HG03175 (cell line): ENCODE measurements around the gene CCDC197.

Experiments
- ATAC-seq: cut with Tn5 transposase; IDR thresholded peaks from one replicate; pipeline ENCODE4 v1.9.1; 2021; ENCODE audit warnings: mild to moderate bottlenecking, moderate library complexity; ENCODE audit not compliant: unreplicated experiment

The CCDC197 gene

DNA sequence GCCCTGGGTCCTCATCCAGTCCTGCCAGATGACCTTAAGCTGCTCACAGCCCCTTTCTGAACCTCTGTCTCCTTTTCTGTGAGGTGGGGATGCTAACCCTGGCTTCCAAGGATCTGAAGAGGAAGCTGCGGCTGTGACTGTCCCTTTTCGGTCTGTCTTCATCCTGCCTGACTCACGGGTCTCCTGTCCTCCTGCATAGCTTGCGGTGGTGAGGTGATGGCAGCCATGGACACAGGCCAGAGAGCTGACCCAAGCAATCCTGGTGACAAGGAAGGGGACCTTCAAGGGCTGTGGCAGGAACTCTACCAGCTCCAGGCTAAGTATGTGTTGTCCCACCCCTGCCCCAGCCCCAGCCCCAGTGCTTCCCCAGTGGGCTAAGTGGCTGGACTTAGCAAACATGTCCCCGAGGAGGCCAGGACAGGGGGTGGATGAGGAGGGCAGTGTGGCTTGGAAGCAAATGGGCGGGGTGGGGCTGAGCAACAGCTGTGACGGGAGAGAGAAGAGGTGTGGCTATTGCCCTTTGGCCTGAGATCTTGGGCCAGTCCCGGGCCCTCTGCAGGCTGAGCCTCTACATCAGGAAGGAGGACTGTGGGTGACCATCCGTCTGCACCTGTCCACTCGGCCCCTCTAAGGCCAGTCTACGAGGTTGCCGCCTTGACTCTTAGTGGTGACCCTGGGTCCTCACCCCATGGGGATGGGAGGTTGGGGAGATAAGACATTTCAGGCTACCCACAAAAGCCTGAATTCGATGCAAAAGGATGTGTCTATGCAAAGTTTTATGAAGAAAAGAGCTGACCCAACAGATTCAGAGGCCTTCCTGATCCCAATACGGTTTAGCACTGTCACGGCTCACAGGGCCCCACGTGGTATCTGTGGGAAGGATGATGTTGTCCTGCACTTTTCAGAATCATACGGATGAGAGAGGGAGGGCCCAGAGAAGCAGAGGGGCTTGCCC, 1.1 kb downstream of the CCDC197 start:
- no peak for ATAC-seq

DNA sequence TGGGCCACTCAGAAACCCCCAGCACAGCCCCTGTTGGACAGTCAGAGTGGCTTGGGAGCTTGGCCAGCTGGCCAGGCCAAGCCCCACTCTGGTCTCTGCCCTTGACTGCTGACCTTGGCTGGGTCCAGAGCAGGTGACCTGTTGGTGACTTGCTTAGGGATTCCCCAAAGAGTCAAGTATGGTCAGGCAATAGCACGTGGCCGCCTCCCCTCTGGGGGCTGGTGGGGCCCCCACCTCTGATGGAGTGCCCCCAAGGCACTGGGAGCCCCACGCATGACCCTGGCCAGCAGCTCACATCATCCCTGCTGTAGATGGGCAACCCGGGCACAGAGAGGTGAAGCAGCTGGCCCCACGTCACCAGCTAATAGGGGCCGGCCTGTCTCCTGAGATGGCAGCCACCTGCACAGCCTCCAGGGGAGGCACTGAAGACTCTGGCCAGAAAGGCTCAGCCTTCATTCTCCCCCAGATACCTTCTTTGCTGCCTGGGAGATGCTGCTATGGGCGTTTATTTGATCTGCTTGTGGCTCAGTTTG, 1.8 kb downstream of the CCDC197 start:
- no peak for ATAC-seq

DNA sequence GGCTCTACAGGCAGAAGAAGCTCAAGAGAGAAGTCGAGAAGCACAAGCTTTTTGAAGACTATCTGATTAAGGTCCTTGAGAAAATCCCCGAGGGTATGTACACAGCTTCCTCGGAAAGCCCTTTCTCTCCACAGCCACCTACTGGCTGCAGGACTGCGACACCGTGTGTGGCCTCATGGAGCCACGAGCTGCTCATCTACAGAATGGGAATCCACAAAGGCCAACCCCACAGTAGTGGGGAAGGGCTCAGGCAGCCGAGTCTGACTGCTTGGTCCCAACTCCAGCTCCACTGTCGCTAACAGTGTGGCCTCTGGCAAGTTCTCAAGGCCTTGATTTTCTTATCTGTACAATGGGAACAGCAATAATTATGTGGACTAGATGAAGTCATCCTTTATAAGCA, 2.5 kb downstream of the CCDC197 start:
- no peak for ATAC-seq

DNA sequence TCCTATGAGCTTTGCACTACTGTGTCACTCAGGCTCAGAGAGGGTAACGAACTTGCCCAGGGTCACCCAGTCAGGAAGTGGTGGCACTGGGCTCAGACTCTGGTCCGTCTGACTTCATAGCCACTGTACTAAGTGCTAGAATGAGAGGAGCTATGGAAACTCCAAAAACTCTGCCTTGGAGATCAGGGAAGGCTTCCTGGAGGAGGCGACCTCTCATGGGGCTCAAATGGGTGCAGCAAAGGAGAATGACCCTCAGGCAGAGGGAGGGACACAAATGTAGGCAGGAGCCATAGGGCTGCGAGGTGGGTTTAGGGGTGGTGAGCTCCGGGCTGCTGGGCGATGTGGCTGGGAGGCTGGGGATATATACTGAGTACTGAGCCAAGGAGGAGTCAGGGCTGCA, 3.2 kb downstream of the CCDC197 start:
- no peak for ATAC-seq

DNA sequence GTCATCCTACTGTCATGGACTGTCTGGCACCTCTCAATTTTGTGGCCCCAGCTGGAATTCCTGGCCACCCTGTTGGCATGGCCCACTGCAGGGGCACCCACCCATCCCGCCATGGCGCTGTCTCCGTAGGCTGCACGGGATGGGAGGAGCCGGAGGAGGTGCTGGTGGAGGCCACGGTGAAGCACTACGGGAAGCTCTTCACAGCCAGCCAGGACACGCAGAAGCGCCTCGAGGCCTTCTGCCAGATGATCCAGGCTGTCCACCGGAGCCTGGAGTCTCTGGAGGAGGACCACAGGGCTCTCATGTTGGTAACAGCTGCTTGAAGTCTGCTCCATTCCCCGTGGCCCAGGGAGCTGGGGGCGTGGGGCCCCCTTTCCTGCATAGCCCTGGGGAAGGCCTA, 3.9 kb downstream of the CCDC197 start:
- ATAC-seq, result no peak

DNA sequence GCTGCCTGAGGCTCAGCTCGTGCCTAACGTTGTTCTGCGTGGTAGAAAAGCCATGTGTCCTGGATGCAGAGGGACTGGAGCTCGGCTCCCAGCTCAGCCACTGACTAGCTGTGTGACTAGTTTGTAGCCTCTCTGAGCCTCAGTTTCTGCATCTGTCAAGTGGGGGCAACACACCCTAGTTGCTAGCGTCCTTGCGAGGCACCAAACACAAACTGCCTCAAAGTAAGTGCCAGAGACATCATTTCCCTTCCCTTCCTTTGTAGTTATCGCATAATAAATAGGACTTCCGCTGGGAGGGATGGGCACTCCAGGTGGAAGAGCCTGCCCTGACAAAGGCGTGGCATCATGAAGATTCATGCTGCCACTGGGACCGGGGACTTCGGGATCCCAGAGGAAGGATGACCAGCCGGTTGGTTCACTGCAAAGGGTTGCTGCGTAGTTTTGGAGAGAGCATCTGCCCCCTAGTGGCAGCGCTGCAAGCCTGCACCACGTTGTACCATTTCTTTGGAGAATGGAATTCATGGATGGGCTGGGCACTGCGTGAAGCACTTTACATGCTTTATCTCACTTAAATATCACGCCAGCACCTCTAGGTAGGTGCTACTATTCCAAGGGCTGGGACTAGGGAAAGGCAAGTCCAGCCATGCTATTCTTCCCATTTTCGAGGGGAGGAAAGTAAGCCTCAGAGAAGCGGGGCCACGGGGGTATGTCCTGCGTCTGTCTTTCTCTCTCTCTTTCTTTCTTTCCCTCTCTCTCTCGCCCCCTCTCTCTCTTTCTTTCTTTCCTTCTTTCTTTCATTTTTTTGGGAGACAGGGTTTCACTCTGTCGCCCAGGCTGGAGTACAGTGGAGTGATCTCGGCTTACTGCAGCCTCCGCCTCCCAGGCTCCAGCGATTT, 4.6 kb downstream of the CCDC197 start:
- ATAC-seq, result peak; percentile 59

DNA sequence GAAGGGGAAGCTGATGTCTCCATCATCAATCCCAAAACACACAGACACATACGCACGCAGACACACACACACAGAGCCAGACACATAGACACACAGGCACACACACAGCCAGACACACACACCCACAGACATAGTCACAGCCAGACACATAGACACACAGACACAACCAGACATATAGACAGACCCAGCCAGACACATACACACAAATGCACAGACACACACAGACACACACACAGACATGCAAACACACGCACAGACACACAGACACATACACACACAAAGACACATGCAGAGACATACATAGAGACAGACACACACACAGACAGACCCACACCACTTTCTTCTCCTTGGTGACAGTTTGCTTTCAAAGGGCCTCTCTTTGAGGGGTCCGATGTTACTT, 6.3 kb downstream of the CCDC197 start:
- ATAC-seq, result no peak

DNA sequence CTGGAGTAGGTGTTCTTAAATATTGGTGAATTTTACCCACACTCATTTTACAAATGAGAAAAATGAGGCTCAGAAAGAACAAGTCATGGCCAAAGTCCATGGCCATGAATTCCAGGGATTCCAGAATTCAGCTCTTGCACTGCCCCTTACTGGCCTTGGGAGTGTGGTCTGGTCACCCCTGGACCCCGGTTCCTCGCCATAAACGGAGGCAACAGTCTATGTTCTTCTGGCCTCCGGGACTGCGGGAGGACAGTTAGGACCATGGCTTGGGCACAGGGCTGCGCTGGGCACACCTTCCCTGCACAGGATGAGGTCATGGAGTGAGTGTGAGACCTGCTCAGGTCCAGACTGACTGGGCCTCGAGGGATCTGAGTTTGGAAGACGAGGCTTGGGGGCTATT, 6.9 kb downstream of the CCDC197 start:
- no peak for ATAC-seq

DNA sequence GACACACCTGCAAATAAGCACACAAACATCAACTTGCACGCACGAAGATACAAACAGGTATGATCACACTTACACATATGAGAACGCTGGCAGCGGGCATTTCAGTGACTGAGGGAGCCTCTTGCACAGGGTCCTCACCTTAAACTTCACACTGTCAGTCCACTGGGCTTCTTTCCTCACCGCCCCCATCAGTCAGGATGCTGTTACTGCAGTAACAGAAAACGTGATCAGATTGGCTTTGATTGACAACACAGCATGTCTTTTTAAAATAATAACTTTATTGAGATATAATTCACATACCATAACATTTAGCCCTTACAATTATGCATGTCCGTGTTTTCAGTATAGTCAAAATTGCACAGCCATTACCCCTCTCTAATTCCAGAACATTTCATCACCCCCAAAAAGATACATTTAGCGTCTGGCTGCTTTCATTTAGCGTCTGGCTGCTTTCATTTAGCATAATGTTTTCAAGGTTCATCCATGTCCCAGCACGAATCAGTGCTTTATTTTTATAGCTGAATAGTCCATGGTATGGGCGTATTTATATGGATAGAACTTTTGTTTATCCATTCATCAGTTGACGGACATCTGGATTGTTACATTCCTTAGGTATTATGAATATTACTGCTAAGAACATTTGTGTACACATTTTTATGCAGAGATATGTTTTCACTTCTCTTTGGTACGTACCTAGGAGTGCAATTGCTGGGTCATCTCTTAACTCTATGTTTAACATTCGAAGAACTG, 8.4 kb downstream of the CCDC197 start:
- ATAC-seq, result no peak

DNA sequence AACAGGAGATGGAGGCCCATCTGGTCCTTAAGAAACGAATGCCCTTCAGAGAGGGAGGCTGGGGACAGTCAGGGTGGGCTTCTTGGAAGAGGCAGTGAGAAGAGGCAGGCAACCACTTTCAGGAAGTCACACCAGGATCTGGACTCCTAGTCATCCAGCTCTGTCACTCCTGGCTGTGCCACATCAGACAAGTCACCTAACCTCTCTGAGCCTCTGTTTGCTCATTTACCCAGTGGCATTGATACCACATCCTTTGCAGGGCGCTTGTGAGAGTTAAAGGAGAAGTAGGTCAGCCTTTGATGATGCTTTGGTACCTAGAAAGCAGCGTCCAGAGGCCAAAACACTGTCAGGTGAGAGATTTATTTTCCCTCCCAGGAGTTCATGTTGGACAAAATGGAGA, 11.1 kb downstream of the CCDC197 start:
- no peak for ATAC-seq

DNA sequence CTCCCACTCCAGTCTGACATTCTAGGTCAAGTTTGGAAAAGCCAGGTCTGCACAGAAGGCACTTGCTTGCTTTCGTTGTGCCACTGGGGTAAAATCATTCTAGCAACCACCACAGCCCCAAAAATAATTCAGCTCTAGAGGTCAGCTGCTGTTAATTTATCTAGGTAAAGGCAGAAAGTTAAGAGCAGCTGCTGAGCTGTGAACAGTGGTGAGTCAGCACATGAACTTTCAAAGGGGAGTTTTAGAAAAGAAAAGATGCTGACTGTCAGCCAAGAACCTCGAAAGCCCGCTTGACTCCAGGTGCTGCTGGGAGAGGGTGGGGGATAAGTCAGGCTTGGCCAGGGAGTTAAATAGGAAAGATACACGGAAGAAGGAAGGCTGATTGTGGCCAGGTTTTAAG, 12.7 kb downstream of the CCDC197 start:
- ATAC-seq, result peak; percentile 45

DNA sequence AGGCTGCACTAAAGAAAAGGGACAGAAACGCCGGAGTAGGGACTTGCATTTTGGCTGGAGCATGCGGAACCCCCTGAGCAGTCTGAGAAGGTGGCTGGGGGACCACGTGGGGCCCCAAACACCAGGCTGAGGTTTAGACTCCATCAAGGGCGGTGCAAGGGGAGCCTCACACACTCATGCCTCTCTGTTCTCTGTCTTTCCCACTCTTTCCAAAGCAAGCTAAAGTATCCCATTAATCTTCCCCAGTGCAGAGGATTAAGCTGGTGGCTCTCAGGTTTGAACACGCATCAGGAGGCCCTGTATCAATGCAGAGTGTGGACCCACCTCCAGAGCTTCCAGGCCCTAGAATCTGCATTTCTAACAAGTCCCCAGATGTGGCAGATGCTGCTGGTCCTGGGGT, 13.5 kb downstream of the CCDC197 start:
- no peak for ATAC-seq

DNA sequence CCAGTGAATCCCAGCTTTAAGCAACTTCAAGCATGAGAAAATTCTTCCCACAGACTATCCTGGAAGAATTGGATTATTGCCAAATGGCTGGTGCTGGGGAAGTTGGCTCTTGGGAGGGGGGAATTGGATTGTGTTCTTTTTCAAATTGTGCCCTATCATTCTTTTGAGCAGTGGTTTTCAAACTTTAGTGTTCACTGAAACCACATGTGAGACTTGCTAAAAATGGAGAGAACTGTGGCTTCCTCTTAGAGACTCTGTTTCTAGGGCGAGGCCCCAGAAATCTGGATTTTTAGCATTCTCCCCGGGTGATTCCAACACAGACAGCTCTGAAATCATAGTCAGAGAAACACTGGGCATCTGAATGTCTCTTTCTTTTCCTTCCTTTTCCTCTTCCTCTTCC, 14.7 kb downstream of the CCDC197 start:
- no peak for ATAC-seq

DNA sequence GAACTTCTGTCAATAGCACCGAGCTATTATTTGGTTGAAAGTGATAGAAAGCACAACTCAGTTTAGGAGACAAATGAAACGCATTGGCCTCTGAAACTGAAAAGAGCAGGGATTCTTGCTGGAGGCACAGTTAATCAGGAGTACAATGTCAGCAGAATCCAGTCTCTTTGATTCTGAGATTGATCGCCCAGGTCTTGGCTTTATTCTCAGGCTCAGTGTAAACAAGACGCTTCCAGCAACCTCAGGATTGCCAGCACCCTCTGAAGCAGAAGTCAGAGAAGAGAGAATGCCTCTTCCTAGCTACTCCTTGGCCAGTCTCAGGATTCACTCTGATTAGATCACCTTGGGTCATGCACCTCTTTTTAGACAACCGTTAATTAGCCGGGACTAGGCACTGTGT, 17.3 kb downstream of the CCDC197 start:
- no peak for ATAC-seq

DNA sequence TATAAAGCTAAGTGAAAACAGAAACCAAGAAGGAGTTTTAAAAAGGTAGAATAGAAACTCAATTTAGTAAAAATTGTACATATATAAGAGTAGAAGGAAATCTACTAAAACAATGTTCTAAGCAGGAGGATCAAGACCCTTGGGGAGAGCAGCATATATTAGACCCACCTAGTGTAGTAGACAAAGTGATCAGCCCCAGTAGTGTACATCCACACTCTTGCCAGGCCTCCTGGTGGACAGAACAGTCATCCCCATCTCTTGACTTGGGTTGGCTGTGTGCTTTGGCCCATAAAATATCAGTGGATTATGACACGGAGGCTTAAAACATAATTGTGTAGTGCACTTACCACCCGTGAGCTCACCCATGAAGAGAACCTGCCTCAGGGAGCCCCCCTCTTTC, 18.1 kb downstream of the CCDC197 start:
- ATAC-seq, result no peak

DNA sequence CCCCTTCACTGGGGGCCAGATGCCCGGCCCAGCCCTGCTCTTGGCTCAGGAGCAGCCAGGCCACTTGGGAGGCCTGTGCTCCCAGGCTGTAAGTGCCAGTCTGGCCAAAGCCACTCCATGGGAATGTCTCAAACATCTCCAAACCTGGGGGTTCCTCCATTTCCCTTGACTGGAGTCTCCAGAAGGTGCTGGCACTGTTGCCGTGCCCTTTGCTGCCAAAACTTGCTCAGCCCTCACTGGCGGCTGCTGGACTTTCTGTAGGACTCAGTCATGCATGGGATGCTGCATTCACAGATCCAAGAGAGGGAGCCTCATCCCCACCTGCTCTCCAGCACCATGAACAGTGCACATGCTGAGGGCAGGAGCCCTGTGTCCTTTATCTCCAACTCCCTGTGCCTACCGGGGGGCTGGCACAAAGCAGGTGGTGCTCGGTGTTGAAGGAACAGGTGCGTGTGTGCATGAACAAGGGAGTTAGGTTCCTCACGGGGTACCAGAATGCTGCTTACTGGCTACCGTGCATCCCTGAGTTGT, 19.4 kb downstream of the CCDC197 start:
- no peak for ATAC-seq

DNA sequence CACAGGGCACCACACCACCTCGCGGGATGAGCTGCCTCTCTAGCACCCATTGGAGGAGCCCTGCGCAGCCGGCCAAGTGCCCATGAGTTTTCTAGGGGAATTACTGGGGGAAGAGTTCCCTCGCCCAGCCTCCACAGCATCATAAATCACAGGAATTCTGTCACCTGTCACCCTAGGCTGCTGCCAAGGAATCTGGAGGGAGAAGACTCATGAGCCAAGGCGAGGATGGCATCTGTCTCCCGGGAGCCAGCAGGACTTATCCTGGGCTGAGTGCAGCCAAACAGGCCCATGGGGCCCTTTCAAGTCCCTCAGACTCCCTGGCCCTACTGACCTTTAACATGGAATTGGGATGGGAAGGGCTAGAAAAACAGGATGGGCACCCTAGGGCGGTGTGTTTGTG, 21.2 kb downstream of the CCDC197 start:
- no peak for ATAC-seq

DNA sequence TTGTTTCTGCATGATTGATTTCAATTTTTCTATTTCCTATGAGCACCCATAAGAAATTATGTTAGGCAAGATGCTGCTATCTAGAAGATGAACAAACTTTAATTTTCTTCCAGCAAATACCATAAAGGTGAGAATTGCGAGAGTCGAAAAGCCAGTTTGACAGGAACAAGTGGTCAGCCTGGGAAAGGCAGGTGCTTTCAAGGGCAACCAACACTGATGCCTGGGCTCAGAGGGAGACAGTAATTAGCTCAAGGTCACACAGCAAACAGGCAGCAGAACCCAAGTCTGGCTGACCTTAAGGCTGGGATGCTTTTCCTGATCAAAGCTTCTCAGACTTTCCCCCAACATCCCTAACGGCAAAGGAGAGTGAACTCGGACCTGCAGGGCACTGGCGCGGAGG, 22.2 kb downstream of the CCDC197 start:
- ATAC-seq, result no peak

DNA sequence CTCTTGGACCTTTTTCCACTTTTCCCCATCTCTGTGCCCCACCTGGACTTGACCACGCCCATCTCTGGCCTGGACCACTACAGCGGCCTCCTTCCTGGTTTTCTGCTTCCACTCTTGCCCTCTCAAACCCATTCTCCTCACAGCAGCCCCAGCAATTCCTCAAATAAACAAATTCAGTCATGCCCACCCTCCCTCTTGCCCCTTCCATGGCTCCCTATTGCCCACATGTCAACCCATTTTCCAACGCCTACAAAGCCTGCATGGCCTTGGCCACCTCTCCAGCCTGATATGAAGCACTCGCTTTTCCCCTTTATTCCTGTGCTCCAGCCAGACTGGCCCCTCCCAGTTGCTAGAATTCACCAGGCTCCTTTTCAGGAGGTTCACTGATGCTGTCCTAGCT, 23.2 kb downstream of the CCDC197 start:
- no peak for ATAC-seq

DNA sequence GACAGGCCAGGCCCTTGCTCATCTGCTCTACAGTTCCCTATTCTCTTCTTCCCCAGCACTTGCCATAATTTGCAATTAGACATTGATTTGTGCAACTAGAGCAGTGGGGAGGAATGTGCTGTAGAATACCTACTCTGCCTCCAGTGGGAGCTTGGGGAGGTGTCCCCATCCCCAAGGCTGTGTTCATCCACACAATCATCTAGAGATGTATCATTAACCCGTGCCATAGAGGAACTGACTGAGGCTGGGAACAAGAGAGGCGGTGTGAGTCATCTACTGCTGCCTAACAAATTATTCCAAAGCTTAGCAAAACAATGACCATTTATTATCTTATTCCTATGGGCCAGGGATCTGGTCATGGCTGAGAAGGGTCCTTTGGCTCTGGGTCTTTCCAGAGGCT, 23.9 kb downstream of the CCDC197 start:
- no peak for ATAC-seq
